ENCODE results near the gene AFAP1L1. TPM values are rescaled to one million over a fixed set of nuclear protein-coding genes. Genes with fewer than 3 reads are reported as not detected.

The AFAP1L1 gene
- total and polyA plus RNA-seq, 2 donors (not counting 3 experiments of a cell fraction or from before 2014, with no cell fraction given), result 7.9 to 73.2 TPM

- FAIRE-seq (no peak), DNase-seq (ENCODE audit: low read depth, low spot score) (no peak)
- POLR2A ChIA-PET, result interaction anchor here (0.6 kb wide), 1 partner anchor 132 kb away, joined by 3 read pairs; no protein-coding TSS in a partner anchor
- Histone ChIP-seq H3K4me3 (replicated peaks in 1 of 3; ENCODE audit: insufficient read depth in 1 of 3, low read depth in 1 of 3, low read length in 3 of 3) (no peak overlapping the region), H3K9me3 (replicated peaks; ENCODE audit: control insufficient read depth, insufficient read depth, low read length) (no peaks in the 10 kb centered on the region), H3K4me1 (ENCODE audit: control insufficient read depth, extremely low read depth, insufficient read depth, low read length) (peaks cover 24% of the 10 kb centered on the region), H3K27me3 (ENCODE audit: control insufficient read depth in 2 of 2, insufficient read depth in 2 of 2, low read length in 2 of 2) (no peaks in the 10 kb centered on the region), H3K9me1 (replicated peaks; ENCODE audit: control insufficient read depth, extremely low read depth, insufficient read depth, low read length) (no peaks in the 10 kb centered on the region), H3K36me3 (ENCODE audit: control insufficient read depth in 2 of 2, extremely low read depth in 1 of 2, insufficient read depth in 2 of 2, low read length in 2 of 2) (no peaks in the 10 kb centered on the region), H2AFZ (ENCODE audit: low read depth, low read length) (no peak overlapping the region), H3K27ac (ENCODE audit: insufficient read depth, low read depth, low read length) (no peak overlapping the region), H3K4me2 (ENCODE audit: insufficient read depth, low read length) (no peak overlapping the region), H3K79me2 (ENCODE audit: control insufficient read depth, insufficient read depth, low read length) (no peaks in the 10 kb centered on the region), H4K20me1 (replicated peaks; ENCODE audit: control insufficient read depth, extremely low read depth, insufficient read depth, low read length) (no peaks in the 10 kb centered on the region), H3K9ac (replicated peaks; ENCODE audit: extremely low read depth, insufficient read depth, low read length) (no peak overlapping the region)
- BruUV-seq (replicated peaks), result no TSS peak
- TF ChIP-seq FOS (IDR thresholded peaks at IDR 0.05; ENCODE audit: borderline replicate concordance, insufficient read depth, low read length) (no peak), GATA2 (IDR thresholded peaks at IDR 0.05; ENCODE audit: insufficient read depth, insufficient read length, low read depth, low read length) (no peak), EZH2 (IDR thresholded peaks at IDR 0.05; ENCODE audit: borderline replicate concordance, low read depth, low read length, severe bottlenecking) (no peak), JUN (IDR thresholded peaks at IDR 0.05; ENCODE audit: borderline replicate concordance, insufficient read depth, insufficient read length, low read depth) (no peak), CTCF (IDR thresholded peaks at IDR 0.05; ENCODE audit: extremely low read depth in 1 of 2, insufficient read depth in 1 of 2, low read depth in 1 of 2, low read length in 2 of 2) (no peak), MYC (IDR thresholded peaks at IDR 0.05; ENCODE audit: low read depth, low read length) (no peak), POLR2A (IDR thresholded peaks at IDR 0.05; ENCODE audit: low read depth, low read length) (no peak), POLR2AphosphoS5 (IDR thresholded peaks at IDR 0.05; ENCODE audit: insufficient read depth, low read depth, low read length) (no peak), MAX (IDR thresholded peaks at IDR 0.05; ENCODE audit: insufficient read depth, insufficient read length) (no peak)
- intact Hi-C loops (cut with micrococcal nuclease) (no loop called here), dilution Hi-C loops (cut with MboI; ENCODE audit: extremely low pct_ligation_motif_present, low sequenced_read_pairs) (no loop called here)
- CTCF ChIA-PET, result no interaction called here
Observed at GRCh38 chr5:149302641-149303040, 31.0 kb downstream of the AFAP1L1 start.
